GM19351 (cell line): Measurements from ENCODE around the gene CCL19.

ENCODE experiments used
- ATAC-seq: cut with Tn5 transposase; IDR thresholded peaks from one replicate; pipeline ENCODE4 v1.9.1; 2021; ENCODE audit warnings: mild to moderate bottlenecking, moderate library complexity; ENCODE audit not compliant: unreplicated experiment

The CCL19 gene

GRCh38 chr9:34701023-34701768, 10.1 kb upstream of the CCL19 start:
- no peak for ATAC-seq

- ATAC-seq = no peak
Observed at GRCh38 chr9:34694811-34695210, 3.7 kb upstream of the CCL19 start.

GRCh38 chr9:34693560-34693959, 2.5 kb upstream of the CCL19 start:
- ATAC-seq = no peak

GRCh38 chr9:34691936-34692315, 850 bp upstream of the CCL19 start:
- no peak for ATAC-seq

- ATAC-seq = no peak
Observed at GRCh38 chr9:34689512-34689911, 1.6 kb downstream of the CCL19 start.

GRCh38 chr9:34689116-34689470, 2.0 kb downstream of the CCL19 start:
- no peak for ATAC-seq

GRCh38 chr9:34688329-34689115, 2.6 kb downstream of the CCL19 start:
- no peak for ATAC-seq

GRCh38 chr9:34687276-34688030, 3.6 kb downstream of the CCL19 start:
- no peak for ATAC-seq

GRCh38 chr9:34686732-34687131, 4.3 kb downstream of the CCL19 start:
- no peak for ATAC-seq

GRCh38 chr9:34686231-34686630, 4.8 kb downstream of the CCL19 start:
- ATAC-seq = no peak

- no peak for ATAC-seq
Observed at GRCh38 chr9:34685591-34685990, 5.5 kb downstream of the CCL19 start.

- no peak for ATAC-seq
Observed at GRCh38 chr9:34684816-34685215, 6.3 kb downstream of the CCL19 start.

- ATAC-seq = no peak
Observed at GRCh38 chr9:34684145-34684544, 6.9 kb downstream of the CCL19 start.

GRCh38 chr9:34675869-34676268, 15.2 kb downstream of the CCL19 start:
- no peak for ATAC-seq

- peak; percentile 63 for ATAC-seq
Observed at GRCh38 chr9:34675048-34675714, 15.9 kb downstream of the CCL19 start.

- ATAC-seq = no peak
Observed at GRCh38 chr9:34674440-34674839, 16.6 kb downstream of the CCL19 start.

- no peak for ATAC-seq
Observed at GRCh38 chr9:34671307-34671706, 19.8 kb downstream of the CCL19 start.

GRCh38 chr9:34669809-34670562, 21.1 kb downstream of the CCL19 start:
- no peak for ATAC-seq

GRCh38 chr9:34665381-34666250, 25.5 kb downstream of the CCL19 start:
- peak; percentile 72 for ATAC-seq

GRCh38 chr9:34665067-34665380, 26.1 kb downstream of the CCL19 start:
- peak; percentile 12 for ATAC-seq
